ENCODE results near the gene PLCB4. TPM values are rescaled to one million over a fixed set of nuclear protein-coding genes. Genes with fewer than 3 reads are reported as not detected.
A peak's percentile ranks its signal among the peaks of the same experiment; 100 is the strongest.

Gene PLCB4
- total RNA-seq, 4 donors from 2014 or later, result 30.7 to 61.8 (median 47.6) TPM

DNA sequence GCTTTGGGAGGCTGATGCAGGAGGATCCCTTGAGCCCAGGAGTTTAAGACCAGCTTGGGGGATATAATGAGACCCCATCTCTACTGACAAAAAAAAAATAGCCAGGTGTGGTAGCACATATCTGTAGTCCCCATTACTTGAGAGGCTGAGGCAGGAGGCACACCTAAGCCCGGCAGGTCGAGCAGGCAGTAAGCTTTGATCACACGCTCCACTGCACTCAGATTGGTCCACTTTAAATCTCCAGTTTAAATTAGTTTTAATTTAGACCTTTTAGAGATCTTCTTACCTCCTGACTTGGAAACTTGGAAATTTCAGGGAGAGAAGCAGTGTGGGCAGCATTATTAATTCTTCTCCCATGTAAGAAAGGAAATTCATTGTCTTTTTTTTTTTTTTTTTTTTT is 16.8 kb upstream of the PLCB4 start:
- peaks cover 0 to 6% (median 3%) of the 10 kb centered on the region in 4 donors for H3K9me3 ChIP-seq
- no peak for DNase-seq (ENCODE audit: extremely low spot score)
- H3K4me3 ChIP-seq, result no peak overlapping the region
- no peak for TF ChIP-seq POLR2A (IDR thresholded peaks at IDR 0.05; ENCODE audit: low read depth)
- no peak for TF ChIP-seq POLR2AphosphoS5 (IDR thresholded peaks at IDR 0.05)
- no peak for TF ChIP-seq EP300 (IDR thresholded peaks at IDR 0.05)
- TF ChIP-seq, protein P1, sequence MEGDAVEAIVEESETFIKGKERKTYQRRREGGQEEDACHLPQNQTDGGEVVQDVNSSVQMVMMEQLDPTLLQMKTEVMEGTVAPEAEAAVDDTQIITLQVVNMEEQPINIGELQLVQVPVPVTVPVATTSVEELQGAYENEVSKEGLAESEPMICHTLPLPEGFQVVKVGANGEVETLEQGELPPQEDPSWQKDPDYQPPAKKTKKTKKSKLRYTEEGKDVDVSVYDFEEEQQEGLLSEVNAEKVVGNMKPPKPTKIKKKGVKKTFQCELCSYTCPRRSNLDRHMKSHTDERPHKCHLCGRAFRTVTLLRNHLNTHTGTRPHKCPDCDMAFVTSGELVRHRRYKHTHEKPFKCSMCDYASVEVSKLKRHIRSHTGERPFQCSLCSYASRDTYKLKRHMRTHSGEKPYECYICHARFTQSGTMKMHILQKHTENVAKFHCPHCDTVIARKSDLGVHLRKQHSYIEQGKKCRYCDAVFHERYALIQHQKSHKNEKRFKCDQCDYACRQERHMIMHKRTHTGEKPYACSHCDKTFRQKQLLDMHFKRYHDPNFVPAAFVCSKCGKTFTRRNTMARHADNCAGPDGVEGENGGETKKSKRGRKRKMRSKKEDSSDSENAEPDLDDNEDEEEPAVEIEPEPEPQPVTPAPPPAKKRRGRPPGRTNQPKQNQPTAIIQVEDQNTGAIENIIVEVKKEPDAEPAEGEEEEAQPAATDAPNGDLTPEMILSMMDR (IDR thresholded peaks at IDR 0.05), result no peak
- no peaks in the 10 kb centered on the region for H3K27me3 ChIP-seq
- peaks cover 6 to 27% (median 12%) of the 10 kb centered on the region in 4 donors for H3K4me1 ChIP-seq
- peak overlapping the region in 2 of 4 donors; percentile 62 to 63 for H3K27ac ChIP-seq (replicated peaks in 1 of 4)
- H3K36me3 ChIP-seq, result no peaks in the 10 kb centered on the region
- intact Hi-C loops (cut with DNase I), result no loop called here
- WGBS, result 81% methylated on average over 3 of the region's 3 CpGs

DNA sequence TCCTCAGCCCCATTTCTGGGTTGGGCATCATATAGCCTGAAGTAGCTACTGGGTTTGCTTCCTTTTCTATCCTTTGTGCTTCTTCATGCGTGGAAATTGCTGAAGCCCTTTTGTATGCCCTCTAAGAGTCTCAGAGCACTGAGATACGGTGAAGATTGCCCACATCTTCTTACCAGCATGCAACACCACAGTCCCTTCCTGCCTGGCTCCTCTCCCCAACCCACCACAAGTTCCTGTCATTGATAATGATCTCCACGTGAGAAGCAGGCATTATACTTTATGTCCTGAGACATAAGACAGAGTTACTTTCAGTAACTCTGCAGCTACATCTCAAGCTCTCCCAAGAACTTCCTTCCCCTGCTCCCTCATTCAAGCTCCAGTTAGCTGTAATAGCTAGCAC is 15.8 kb upstream of the PLCB4 start:
- H3K36me3 ChIP-seq, result no peaks in the 10 kb centered on the region
- no peak overlapping the region for H3K4me3 ChIP-seq
- TF ChIP-seq EP300 (IDR thresholded peaks at IDR 0.05) (no peak), POLR2A (IDR thresholded peaks at IDR 0.05; ENCODE audit: low read depth) (no peak), POLR2AphosphoS5 (IDR thresholded peaks at IDR 0.05) (no peak)
- TF ChIP-seq, protein P1 (IDR thresholded peaks at IDR 0.05), result no peak
- no peak overlapping the region for H3K27ac ChIP-seq (replicated peaks in 1 of 4)
- peaks cover 0 to 6% (median 3%) of the 10 kb centered on the region in 4 donors for H3K9me3 ChIP-seq
- no peaks in the 10 kb centered on the region for H3K27me3 ChIP-seq
- WGBS, result 68% methylated on average over 3 of the region's 3 CpGs
- intact Hi-C loops (cut with DNase I), result no loop called here
- DNase-seq (ENCODE audit: extremely low spot score), result no peak
- peaks cover 6 to 27% (median 12%) of the 10 kb centered on the region in 4 donors for H3K4me1 ChIP-seq

DNA sequence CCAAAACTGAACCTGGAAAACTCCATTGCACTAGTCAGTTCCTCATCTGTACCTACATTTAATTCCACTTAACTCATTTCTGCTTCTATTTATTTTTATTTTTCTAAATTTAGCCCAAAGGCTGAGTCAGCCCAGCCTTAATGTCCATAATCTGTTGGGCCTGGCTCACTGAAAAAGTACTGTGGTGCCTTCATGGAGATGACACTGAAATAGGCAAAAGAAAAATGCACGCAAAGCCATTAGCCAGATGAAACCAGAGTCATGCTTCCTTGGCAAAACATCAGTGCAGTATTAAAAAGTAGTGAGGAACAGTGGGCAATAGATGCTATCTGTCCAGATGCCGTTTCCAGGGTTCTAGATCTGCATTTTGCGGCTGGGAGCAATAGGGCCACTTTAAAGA is 14.7 kb upstream of the PLCB4 start:
- no peaks in the 10 kb centered on the region for H3K27me3 ChIP-seq
- peaks cover 0 to 6% (median 3%) of the 10 kb centered on the region in 4 donors for H3K9me3 ChIP-seq
- no peak for TF ChIP-seq EP300 (IDR thresholded peaks at IDR 0.05)
- no peak for TF ChIP-seq POLR2A (IDR thresholded peaks at IDR 0.05; ENCODE audit: low read depth)
- TF ChIP-seq, protein P1 (IDR thresholded peaks at IDR 0.05), result no peak
- no peak for TF ChIP-seq POLR2AphosphoS5 (IDR thresholded peaks at IDR 0.05)
- peak overlapping the region in 2 of 4 donors; percentile 25 to 56 for H3K27ac ChIP-seq (replicated peaks in 1 of 4)
- no peaks in the 10 kb centered on the region for H3K36me3 ChIP-seq
- intact Hi-C loops (cut with DNase I), result no loop called here
- peaks cover 6 to 27% (median 12%) of the 10 kb centered on the region in 4 donors for H3K4me1 ChIP-seq
- no peak for DNase-seq (ENCODE audit: extremely low spot score)
- 63% methylated on average over 3 of the region's 3 CpGs for WGBS
- H3K4me3 ChIP-seq, result no peak overlapping the region

DNA sequence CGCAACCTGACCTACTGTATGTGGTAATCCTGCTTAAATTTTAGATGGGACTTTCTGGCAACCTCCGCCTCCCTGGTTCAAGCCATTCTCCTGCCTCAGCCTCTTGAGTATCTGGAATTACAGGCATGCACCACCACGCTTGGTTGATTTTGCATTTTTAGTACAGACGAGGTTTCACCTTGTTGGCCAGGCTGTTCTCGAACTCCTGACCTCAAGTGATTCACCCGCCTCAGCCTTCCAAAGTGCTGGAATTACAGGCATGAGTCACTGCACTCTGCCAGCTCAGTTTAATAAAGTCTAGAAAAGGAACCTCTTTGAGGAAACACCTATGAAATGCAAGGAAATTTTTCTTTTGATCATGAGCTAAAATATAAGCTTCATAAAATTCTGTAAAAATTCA is 9.0 kb upstream of the PLCB4 start:
- H3K9me3 ChIP-seq, result no peaks in the 10 kb centered on the region
- DNase-seq (ENCODE audit: extremely low spot score), result no peak
- H3K4me3 ChIP-seq, result no peak overlapping the region
- H3K4me1 ChIP-seq, result no peaks in the 10 kb centered on the region
- WGBS, result 75% methylated on average over 5 of the region's 6 CpGs
- no peak overlapping the region for H3K27ac ChIP-seq (replicated peaks in 1 of 4)
- no peaks in the 10 kb centered on the region for H3K36me3 ChIP-seq
- no peaks in the 10 kb centered on the region for H3K27me3 ChIP-seq
- intact Hi-C loops (cut with DNase I), result no loop called here
- no peak for TF ChIP-seq POLR2A (IDR thresholded peaks at IDR 0.05; ENCODE audit: low read depth)
- TF ChIP-seq, protein P1 (IDR thresholded peaks at IDR 0.05), result no peak
- peak in 1 of 2 donors; percentile 8 for TF ChIP-seq POLR2AphosphoS5 (IDR thresholded peaks at IDR 0.05)
- no peak for TF ChIP-seq EP300 (IDR thresholded peaks at IDR 0.05)

DNA sequence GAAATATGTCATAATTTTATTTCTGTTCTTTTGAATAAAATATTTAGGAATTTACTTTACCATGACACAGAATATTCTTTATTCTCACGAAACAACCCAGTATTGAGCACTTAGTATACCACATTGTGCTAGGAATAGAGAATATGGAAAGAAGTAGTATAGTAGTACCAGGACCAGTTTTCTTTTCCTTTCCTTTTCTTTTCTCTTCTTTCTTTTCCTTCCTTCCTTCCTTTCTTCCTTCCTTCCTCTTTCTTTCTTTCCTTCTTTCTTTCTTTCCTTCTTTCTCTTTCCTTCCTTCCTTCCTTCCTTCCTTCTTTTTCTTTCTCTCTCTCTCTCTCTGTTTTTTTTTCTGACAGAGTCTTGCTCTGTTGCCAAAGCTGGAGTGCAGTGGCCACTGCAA is 7.5 kb upstream of the PLCB4 start:
- Histone ChIP-seq H3K4me1 (no peaks in the 10 kb centered on the region), H3K36me3 (no peaks in the 10 kb centered on the region), H3K4me3 (no peak overlapping the region), H3K27me3 (no peaks in the 10 kb centered on the region), H3K27ac (replicated peaks in 1 of 4) (no peak overlapping the region), H3K9me3 (no peaks in the 10 kb centered on the region)
- TF ChIP-seq, protein P1 (IDR thresholded peaks at IDR 0.05), result no peak
- TF ChIP-seq POLR2A (IDR thresholded peaks at IDR 0.05; ENCODE audit: low read depth) (no peak), EP300 (IDR thresholded peaks at IDR 0.05) (no peak)
- 85% methylated on average over 1 of the region's 1 CpG for WGBS
- DNase-seq (ENCODE audit: extremely low spot score), result no peak
- intact Hi-C loops (cut with DNase I), result no loop called here
